B cell (primary cell): ENCODE data around the gene DSG4. TPM values are rescaled to one million over a fixed set of nuclear protein-coding genes. Genes with fewer than 3 reads are reported as not detected.

ENCODE experiments used
- ATAC-seq: fragments of 200-7000 bp; cut with Tn5 transposase; one replicate; pipeline ENCODE4 v1.10.0; 2021; ENCODE audit warnings: low read depth, mild to moderate bottlenecking, moderate number of reproducible peaks, moderate library complexity
- CTCF ChIA-PET: fragments of 350-600 bp; sonication (Branson Sonifier 250); formaldehyde crosslinking; loops from one replicate; lab custom pipeline; 2021; ENCODE audit warnings: antibody characterized with exemption, inconsistent platforms; lab: Charles Lee
- POLR2A ChIA-PET: fragments of 350-600 bp; sonication (Branson Sonifier 250); formaldehyde crosslinking; loops from one replicate; lab custom pipeline; 2021; ENCODE audit warnings: antibody characterized with exemption; lab: Charles Lee
- DNase-seq: peaks from one replicate; pipeline ENCODE4 v3.0.0; 2013
- H2AFZ ChIP-seq: 2 replicates; pipeline ENCODE4 v1.6.1; 2012; ENCODE audit warnings: mild to moderate bottlenecking, low read depth, low read length; ENCODE audit not compliant: insufficient read depth, poor library complexity, severe bottlenecking
- H3K27ac ChIP-seq, 2 donors: 1 replicate in 1 of 2; 2 replicates in 1 of 2; pipeline ENCODE4 v1.5.1; 2012 to 2013; ENCODE audit warnings: low read length in 2 of 2, mild to moderate bottlenecking in 2 of 2, moderate library complexity in 1 of 2
- H3K27me3 ChIP-seq, 4 experiments: fragments of 200-600 bp in 1 of 4; sonication (generic) in 1 of 4; replicated peaks in 1 of 4; 1 replicate in 2 of 4; 2 replicates in 2 of 4; pipeline versions ENCODE4 v1.6.1 to v1.7.0; 2013 to 2016; ENCODE audit warnings: low read length in 3 of 4, mild to moderate bottlenecking in 2 of 4, mixed read lengths in 1 of 4, moderate library complexity in 1 of 4; ENCODE audit not compliant: insufficient read depth in 4 of 4, control insufficient read depth in 3 of 4; ENCODE audit errors: control extremely low read depth in 1 of 4
- H3K36me3 ChIP-seq, 2 experiments: replicated peaks in 1 of 2; 1 replicate in 1 of 2; 2 replicates in 1 of 2; pipeline versions ENCODE4 v1.6.1 to v1.7.1; 2013; ENCODE audit warnings: low read length in 1 of 2; ENCODE audit not compliant: insufficient read depth in 2 of 2, control insufficient read depth in 1 of 2; ENCODE audit errors: control extremely low read depth in 1 of 2, extremely low read depth in 1 of 2
- H3K4me1 ChIP-seq, 2 donors: fragments of 200-600 bp in 1 of 2; sonication (generic) in 1 of 2; 1 replicate in 1 of 2; 2 replicates in 1 of 2; pipeline versions ENCODE4 v1.5.1 to v1.6.1; 2013 to 2017; ENCODE audit warnings: low read length in 2 of 2; ENCODE audit not compliant: control insufficient read depth in 2 of 2, insufficient read depth in 2 of 2
- H3K4me2 ChIP-seq: replicated peaks from 2 replicates; pipeline ENCODE3; 2012; ENCODE audit warnings: mild to moderate bottlenecking, low read depth, low read length; ENCODE audit not compliant: poor library complexity, severe bottlenecking
- H3K4me3 ChIP-seq, 5 experiments: fragments of 200-600 bp in 1 of 5; sonication (generic) in 1 of 5; 1 replicate in 3 of 5; 2 replicates in 2 of 5; pipeline versions ENCODE4 v1.5.1 to v1.7.0; 2011 to 2016; ENCODE audit warnings: low read length in 4 of 5, mild to moderate bottlenecking in 4 of 5, low read depth in 2 of 5, control low read depth in 1 of 5, moderate library complexity in 1 of 5; ENCODE audit not compliant: insufficient read depth in 1 of 5; ENCODE audit errors: control extremely low read depth in 1 of 5, extremely low read depth in 1 of 5
- H3K79me2 ChIP-seq: fragments of 200-600 bp; sonication (generic); one replicate; pipeline ENCODE4 v1.6.0; 2016; ENCODE audit warnings: low read length; ENCODE audit not compliant: control insufficient read depth, insufficient read depth
- H3K9ac ChIP-seq: fragments of 200-600 bp; sonication (generic); 2 replicates; pipeline ENCODE4 v1.6.1; 2017; ENCODE audit warnings: mild to moderate bottlenecking, low read length, moderate library complexity
- H3K9me3 ChIP-seq, 3 donors: one replicate each; pipeline versions ENCODE4 v1.6.1 to v1.7.1; 2013; ENCODE audit warnings: low read length in 2 of 3; ENCODE audit not compliant: control insufficient read depth in 2 of 3, insufficient read depth in 1 of 3; ENCODE audit errors: control extremely low read depth in 1 of 3
- H4K20me1 ChIP-seq: 2 replicates; pipeline ENCODE4 v1.6.0; 2012; ENCODE audit warnings: mild to moderate bottlenecking, low read length; ENCODE audit not compliant: insufficient read depth, control insufficient read depth, poor library complexity, severe bottlenecking
- H3K27ac Mint-ChIP-seq: one replicate; pipeline ENCODE4 v1.8.0; 2021; ENCODE audit warnings: mixed read lengths
- H3K27me3 Mint-ChIP-seq: one replicate; pipeline ENCODE4 v1.8.0; 2021; ENCODE audit warnings: mixed read lengths
- H3K4me1 Mint-ChIP-seq: one replicate; pipeline ENCODE4 v1.8.0; 2021; ENCODE audit warnings: mixed read lengths
- H3K4me3 Mint-ChIP-seq: one replicate; pipeline ENCODE4 v1.8.0; 2021; ENCODE audit warnings: mixed read lengths
- H3K9me3 Mint-ChIP-seq: one replicate; pipeline ENCODE4 v1.8.0; 2022; ENCODE audit warnings: mixed read lengths; ENCODE audit not compliant: insufficient read depth
- EZH2 ChIP-seq: IDR thresholded peaks from 2 replicates; pipeline ENCODE4 v1.6.1; 2012; ENCODE audit warnings: borderline replicate concordance, low read depth, mild to moderate bottlenecking, moderate library complexity, low read length; ENCODE audit not compliant: insufficient read depth, poor library complexity, severe bottlenecking
- WGBS: methylation state at CpG from one replicate; pipeline ENCODE4 v1.1.5; 2013; ENCODE audit warnings: missing lambda C conversion rate; ENCODE audit not compliant: insufficient coverage; 5-methylcytosine and 5-hydroxymethylcytosine counted together
- intact Hi-C: fragments of 100-400 bp; cut with micrococcal nuclease; formaldehyde crosslinking; loops from one replicate; pipeline ENCODE4 v1.10.0; 2022
- polyA plus RNA-seq: library from polyadenylated mRNA; depleted of rRNA; stranded (reverse); fragments of >200 nt; gene quantifications from 2 replicates; pipeline ENCODE4 v1.2.3, GENCODE V29; 2012
- total RNA-seq, 2 donors: library from RNA; stranded (reverse); fragments of 120-200 nt in 1 of 2; gene quantifications; 1 replicate in 1 of 2; 2 replicates in 1 of 2; pipeline versions ENCODE4 v1.2.3 to v1.2.4, GENCODE V29; 2013 to 2022
- TF ChIP-seq, protein P1 (sequence below): fragments of 200-600 bp; IDR thresholded peaks from one replicate; pipeline ENCODE4 v1.8.0; 2022; ENCODE audit warnings: antibody characterized with exemption, mild to moderate bottlenecking

The DSG4 gene
- total and polyA plus RNA-seq, 2 donors (not counting 1 experiment from before 2014, with no cell fraction given): not detected

DNA sequence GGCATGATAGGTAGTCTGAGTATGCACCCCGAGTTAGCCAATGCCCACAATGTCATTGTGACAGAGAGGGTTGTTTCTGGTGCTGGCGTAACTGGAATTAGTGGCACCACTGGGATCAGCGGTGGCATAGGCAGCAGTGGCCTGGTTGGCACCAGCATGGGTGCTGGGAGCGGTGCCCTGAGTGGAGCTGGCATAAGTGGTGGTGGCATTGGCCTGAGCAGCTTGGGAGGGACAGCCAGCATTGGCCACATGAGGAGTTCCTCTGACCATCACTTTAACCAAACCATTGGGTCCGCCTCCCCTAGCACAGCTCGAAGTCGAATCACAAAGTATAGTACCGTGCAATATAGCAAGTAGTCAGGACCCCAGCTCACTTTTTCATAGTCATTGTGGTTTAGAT, 21.6 kb upstream of the DSG4 start:
- no peaks in the 10 kb centered on the region for H3K79me2 ChIP-seq
- intact Hi-C loops: no loop called here
- H3K27me3 Mint-ChIP-seq: no peaks in the 10 kb centered on the region
- H3K4me2 ChIP-seq: no peak overlapping the region
- no peaks in the 10 kb centered on the region for H3K36me3 ChIP-seq
- H3K27me3 ChIP-seq: no peaks in the 10 kb centered on the region
- no peaks in the 10 kb centered on the region for H4K20me1 ChIP-seq
- TF ChIP-seq EZH2: no peak
- TF ChIP-seq, protein P1, sequence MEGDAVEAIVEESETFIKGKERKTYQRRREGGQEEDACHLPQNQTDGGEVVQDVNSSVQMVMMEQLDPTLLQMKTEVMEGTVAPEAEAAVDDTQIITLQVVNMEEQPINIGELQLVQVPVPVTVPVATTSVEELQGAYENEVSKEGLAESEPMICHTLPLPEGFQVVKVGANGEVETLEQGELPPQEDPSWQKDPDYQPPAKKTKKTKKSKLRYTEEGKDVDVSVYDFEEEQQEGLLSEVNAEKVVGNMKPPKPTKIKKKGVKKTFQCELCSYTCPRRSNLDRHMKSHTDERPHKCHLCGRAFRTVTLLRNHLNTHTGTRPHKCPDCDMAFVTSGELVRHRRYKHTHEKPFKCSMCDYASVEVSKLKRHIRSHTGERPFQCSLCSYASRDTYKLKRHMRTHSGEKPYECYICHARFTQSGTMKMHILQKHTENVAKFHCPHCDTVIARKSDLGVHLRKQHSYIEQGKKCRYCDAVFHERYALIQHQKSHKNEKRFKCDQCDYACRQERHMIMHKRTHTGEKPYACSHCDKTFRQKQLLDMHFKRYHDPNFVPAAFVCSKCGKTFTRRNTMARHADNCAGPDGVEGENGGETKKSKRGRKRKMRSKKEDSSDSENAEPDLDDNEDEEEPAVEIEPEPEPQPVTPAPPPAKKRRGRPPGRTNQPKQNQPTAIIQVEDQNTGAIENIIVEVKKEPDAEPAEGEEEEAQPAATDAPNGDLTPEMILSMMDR: no peak
- H3K27ac Mint-ChIP-seq: no peak overlapping the region
- ATAC-seq: no peak
- H3K4me1 ChIP-seq: no peaks in the 10 kb centered on the region
- no peaks in the 10 kb centered on the region for H3K4me1 Mint-ChIP-seq
- H3K4me3 Mint-ChIP-seq: no peak overlapping the region
- no peak overlapping the region for H3K27ac ChIP-seq
- no peak overlapping the region for H2AFZ ChIP-seq
- DNase-seq: no peak
- H3K9me3 ChIP-seq: peaks cover 0 to 7% (median 1%) of the 10 kb centered on the region in 3 donors
- 89% methylated on average over 7 of the region's 8 CpGs for WGBS
- H3K4me3 ChIP-seq: no peak overlapping the region
- H3K9me3 Mint-ChIP-seq: no peaks in the 10 kb centered on the region
- POLR2A ChIA-PET: no interaction called here
- CTCF ChIA-PET: no interaction called here
- H3K9ac ChIP-seq: no peak overlapping the region

DNA sequence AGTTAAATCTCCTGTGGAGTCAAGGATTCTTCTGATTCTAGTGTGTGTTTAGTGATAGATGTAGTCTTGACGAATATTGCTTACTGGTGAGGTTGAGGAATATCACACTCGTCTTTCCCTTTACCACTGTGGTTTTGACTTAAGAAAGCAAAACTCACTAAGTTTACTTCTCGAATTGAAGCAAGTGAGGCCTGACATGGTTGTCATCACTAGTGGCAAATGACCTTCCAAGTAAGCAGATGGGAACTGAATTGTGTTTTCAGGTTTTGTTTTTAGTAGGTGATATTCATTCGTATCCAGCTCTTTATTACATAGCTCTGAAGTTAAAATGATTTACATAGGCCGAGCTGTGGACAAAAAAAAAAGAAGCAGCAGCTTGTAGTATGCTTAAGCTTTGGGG, 20.6 kb upstream of the DSG4 start:
- H3K4me3 Mint-ChIP-seq: no peak overlapping the region
- Histone ChIP-seq H3K79me2 (no peaks in the 10 kb centered on the region), H3K9me3 (peaks cover 0 to 7% (median 1%) of the 10 kb centered on the region in 3 donors), H3K4me3 (no peak overlapping the region), H3K27ac (no peak overlapping the region), H3K9ac (no peak overlapping the region), H3K36me3 (no peaks in the 10 kb centered on the region), H2AFZ (no peak overlapping the region), H3K27me3 (no peaks in the 10 kb centered on the region), H3K4me2 (no peak overlapping the region), H4K20me1 (no peaks in the 10 kb centered on the region), H3K4me1 (no peaks in the 10 kb centered on the region)
- ATAC-seq: no peak
- H3K9me3 Mint-ChIP-seq: no peaks in the 10 kb centered on the region
- DNase-seq: no peak
- H3K27me3 Mint-ChIP-seq: no peaks in the 10 kb centered on the region
- intact Hi-C loops: no loop called here
- TF ChIP-seq, protein P1: no peak
- TF ChIP-seq EZH2: no peak
- H3K27ac Mint-ChIP-seq: no peak overlapping the region
- WGBS: 100% methylated on average over 1 of the region's 5 CpGs
- POLR2A ChIA-PET: no interaction called here
- no peaks in the 10 kb centered on the region for H3K4me1 Mint-ChIP-seq
- CTCF ChIA-PET: no interaction called here
